ENCODE data around the gene TUBB2B. TPM values are rescaled to one million over a fixed set of nuclear protein-coding genes. Genes with fewer than 3 reads are reported as not detected.

Gene TUBB2B
- total and polyA plus RNA-seq, 2 donors (not counting 1 experiment from before 2014, with no cell fraction given), result 14.7 TPM; not detected in 1

DNA sequence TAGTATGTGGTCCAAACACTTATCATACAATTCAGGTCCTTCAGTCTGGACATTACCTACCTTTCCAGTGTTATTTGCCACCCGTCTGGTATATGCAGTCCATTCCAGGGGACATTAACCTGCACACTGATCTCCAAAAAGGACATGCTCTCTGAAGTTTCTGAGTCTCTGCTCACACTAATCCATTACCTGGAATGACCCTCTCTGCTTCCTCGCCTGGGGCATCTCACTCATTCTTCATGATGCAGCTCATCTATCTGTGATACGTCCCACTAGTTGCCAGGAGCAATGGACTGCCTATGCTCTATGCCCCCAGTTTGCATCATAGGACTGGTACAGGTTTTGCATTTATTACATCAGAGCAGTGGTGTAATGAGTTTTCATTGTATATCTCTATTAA lies 5.9 kb upstream of the TUBB2B start:
- Histone ChIP-seq H3K4me3 (ENCODE audit: control extremely low read depth in 1 of 5, extremely low read depth in 1 of 5, insufficient read depth in 1 of 5, low read depth in 2 of 5, low read length in 4 of 5) (no peak overlapping the region), H3K9ac (ENCODE audit: low read length) (no peak overlapping the region), H3K4me1 (ENCODE audit: control insufficient read depth in 2 of 2, insufficient read depth in 2 of 2, low read length in 2 of 2) (peaks cover 39 to 45% of the 10 kb centered on the region in 2 donors), H2AFZ (ENCODE audit: insufficient read depth, low read depth, low read length, poor library complexity, severe bottlenecking) (no peak overlapping the region), H3K36me3 (replicated peaks in 1 of 2; ENCODE audit: control extremely low read depth in 1 of 2, control insufficient read depth in 1 of 2, extremely low read depth in 1 of 2, insufficient read depth in 2 of 2, low read length in 1 of 2) (no peaks in the 10 kb centered on the region), H3K27me3 (replicated peaks in 1 of 4; ENCODE audit: control extremely low read depth in 1 of 4, control insufficient read depth in 3 of 4, insufficient read depth in 4 of 4, low read length in 3 of 4) (peaks cover 0 to 61% (median 51%) of the 10 kb centered on the region in 4 experiments), H3K79me2 (ENCODE audit: control insufficient read depth, insufficient read depth, low read length) (no peaks in the 10 kb centered on the region), H3K4me2 (replicated peaks; ENCODE audit: low read depth, low read length, poor library complexity, severe bottlenecking) (no peak overlapping the region), H3K27ac (ENCODE audit: low read length in 2 of 2) (no peak overlapping the region), H3K9me3 (ENCODE audit: control extremely low read depth in 1 of 3, control insufficient read depth in 2 of 3, insufficient read depth in 1 of 3, low read length in 2 of 3) (peaks cover 0 to 32% (median 0%) of the 10 kb centered on the region in 3 donors), H4K20me1 (ENCODE audit: control insufficient read depth, insufficient read depth, low read length, poor library complexity, severe bottlenecking) (no peaks in the 10 kb centered on the region)
- POLR2A ChIA-PET, result no interaction called here
- no peak for ATAC-seq (ENCODE audit: low read depth)
- no peaks in the 10 kb centered on the region for H3K9me3 Mint-ChIP-seq (ENCODE audit: insufficient read depth)
- H3K27ac Mint-ChIP-seq, result no peak overlapping the region
- H3K27me3 Mint-ChIP-seq, result peaks cover 74% of the 10 kb centered on the region
- 84% methylated on average over 2 of the region's 3 CpGs for WGBS (ENCODE audit: insufficient coverage)
- no peak overlapping the region for H3K4me3 Mint-ChIP-seq
- CTCF ChIA-PET, result no interaction called here
- no peak for DNase-seq
- TF ChIP-seq CTCF (IDR thresholded peaks at IDR 0.05), result no peak
- TF ChIP-seq EZH2 (IDR thresholded peaks at IDR 0.05; ENCODE audit: borderline replicate concordance, insufficient read depth, low read depth, low read length, poor library complexity, severe bottlenecking), result no peak
- H3K4me1 Mint-ChIP-seq, result peaks cover 40% of the 10 kb centered on the region
- intact Hi-C loops (cut with micrococcal nuclease), result no loop called here

GRCh38 chr6:3232017-3232945 lies 4.8 kb upstream of the TUBB2B start:
- Histone ChIP-seq H3K4me2 (replicated peaks; ENCODE audit: low read depth, low read length, poor library complexity, severe bottlenecking) (peak overlapping the region; percentile 75), H3K4me1 (ENCODE audit: control insufficient read depth in 2 of 2, insufficient read depth in 2 of 2, low read length in 2 of 2) (peaks cover 46 to 48% of the 10 kb centered on the region in 2 donors), H3K9me3 (ENCODE audit: control extremely low read depth in 1 of 3, control insufficient read depth in 2 of 3, insufficient read depth in 1 of 3, low read length in 2 of 3) (peaks cover 0 to 37% (median 0%) of the 10 kb centered on the region in 3 donors), H3K79me2 (ENCODE audit: control insufficient read depth, insufficient read depth, low read length) (no peaks in the 10 kb centered on the region), H3K27ac (ENCODE audit: low read length in 2 of 2) (no peak overlapping the region), H3K36me3 (replicated peaks in 1 of 2; ENCODE audit: control extremely low read depth in 1 of 2, control insufficient read depth in 1 of 2, extremely low read depth in 1 of 2, insufficient read depth in 2 of 2, low read length in 1 of 2) (no peaks in the 10 kb centered on the region), H2AFZ (ENCODE audit: insufficient read depth, low read depth, low read length, poor library complexity, severe bottlenecking) (peak overlapping the region; percentile 54), H3K9ac (ENCODE audit: low read length) (peak overlapping the region; percentile 43), H4K20me1 (ENCODE audit: control insufficient read depth, insufficient read depth, low read length, poor library complexity, severe bottlenecking) (no peaks in the 10 kb centered on the region), H3K4me3 (ENCODE audit: control extremely low read depth in 1 of 5, extremely low read depth in 1 of 5, insufficient read depth in 1 of 5, low read depth in 2 of 5, low read length in 4 of 5) (peak overlapping the region in 1 of 5 experiments; percentile 13), H3K27me3 (replicated peaks in 1 of 4; ENCODE audit: control extremely low read depth in 1 of 4, control insufficient read depth in 3 of 4, insufficient read depth in 4 of 4, low read length in 3 of 4) (peaks cover 0 to 71% (median 56%) of the 10 kb centered on the region in 4 experiments)
- Mint-ChIP-seq H3K27ac (no peak overlapping the region), H3K9me3 (ENCODE audit: insufficient read depth) (no peaks in the 10 kb centered on the region), H3K4me1 (peaks cover 42% of the 10 kb centered on the region), H3K27me3 (peaks cover 73% of the 10 kb centered on the region), H3K4me3 (peak overlapping the region; percentile 49)
- ChIA-PET CTCF (interaction anchor here (4.0 kb wide), 1 partner anchor 20 kb away, joined by 18 read pairs; no protein-coding TSS in a partner anchor), POLR2A (interaction anchor here (1.0 kb wide), 1 partner anchor 9 kb away, joined by 4 read pairs; no protein-coding TSS in a partner anchor)
- no peak for TF ChIP-seq EZH2 (IDR thresholded peaks at IDR 0.05; ENCODE audit: borderline replicate concordance, insufficient read depth, low read depth, low read length, poor library complexity, severe bottlenecking)
- TF ChIP-seq CTCF (IDR thresholded peaks at IDR 0.05), result no peak
- WGBS (ENCODE audit: insufficient coverage), result 11% methylated on average over 16 of the region's 23 CpGs
- ATAC-seq (ENCODE audit: low read depth), result no peak
- DNase-seq, result no peak
- intact Hi-C loops (cut with micrococcal nuclease), result no loop called here
